Raji (cell line): ENCODE data around the gene BICDL2.

Experiments
- POLR2A ChIP-seq: IDR thresholded peaks from 2 replicates; pipeline ENCODE4 v1.6.1; 2011; ENCODE audit warnings: low read depth, low read length, control low read depth; ENCODE audit not compliant: insufficient read depth

Gene BICDL2

GRCh38 chr16:3027983-3028715 lies 8.6 kb downstream of the BICDL2 start:
- peak; percentile 58 for TF ChIP-seq POLR2A

DNA sequence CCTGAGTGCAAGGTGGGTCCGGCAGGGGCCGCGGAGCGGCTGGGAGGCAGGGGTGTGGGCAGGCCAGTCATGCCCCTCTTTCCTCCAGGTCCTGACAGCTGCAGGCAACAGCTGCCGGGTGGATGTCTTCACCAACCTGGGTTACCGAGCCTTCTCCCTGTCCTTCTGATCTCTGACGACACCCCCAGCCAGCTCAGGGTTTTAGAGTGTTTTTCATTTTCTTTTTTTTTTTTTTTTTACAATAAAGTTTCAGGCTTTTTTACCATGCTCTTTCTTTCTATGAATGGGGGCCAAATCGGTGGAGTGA lies 9.3 kb downstream of the BICDL2 start:
- no peak for TF ChIP-seq POLR2A

- TF ChIP-seq POLR2A, result no peak
Measured at GRCh38 chr16:3026609-3027488, 9.9 kb downstream of the BICDL2 start.

DNA sequence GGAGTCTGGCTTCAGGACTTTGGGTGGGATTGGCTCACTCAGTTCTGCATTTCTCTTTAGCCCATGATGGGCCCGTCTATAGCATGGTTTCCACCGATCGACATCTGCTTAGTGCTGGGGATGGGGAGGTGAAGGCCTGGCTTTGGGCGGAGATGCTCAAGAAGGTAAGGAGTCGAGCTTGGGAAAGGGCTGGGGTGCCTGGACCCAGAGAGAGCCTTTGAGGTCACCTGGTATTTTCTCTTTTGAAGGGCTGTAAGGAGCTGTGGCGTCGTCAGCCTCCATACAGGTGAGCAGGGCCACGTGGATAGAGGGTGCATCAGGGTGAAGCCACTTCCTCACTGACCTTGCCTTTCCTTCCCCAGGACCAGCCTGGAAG lies 10.8 kb downstream of the BICDL2 start:
- TF ChIP-seq POLR2A, result no peak

- no peak for TF ChIP-seq POLR2A
Measured at GRCh38 chr16:3025032-3026002, 11.4 kb downstream of the BICDL2 start.

GRCh38 chr16:3023669-3024478 lies 12.9 kb downstream of the BICDL2 start, which contains the start of the genes HCFC1R1 and THOC6:
Gene HCFC1R1 (minus strand): TSS chr16:3023942. CDS start chr16:3023941, 1 bp downstream.
Gene THOC6 (plus strand): TSS chr16:3024035. CDS start chr16:3024327, 292 bp downstream.
- TF ChIP-seq POLR2A, result peak; percentile 92

DNA sequence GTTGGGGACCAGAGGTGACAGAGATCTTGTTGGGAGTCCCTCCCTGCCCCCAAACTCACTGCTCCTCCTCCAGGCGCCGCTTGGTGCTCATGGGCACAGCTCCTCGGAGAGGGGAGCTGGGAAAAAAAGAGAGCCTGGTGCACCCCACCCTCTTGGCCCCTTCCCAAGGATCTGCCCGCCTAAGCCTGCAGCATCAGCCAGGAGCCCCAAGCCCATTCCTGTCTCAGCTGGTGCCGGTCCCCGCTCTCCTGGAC lies 13.4 kb downstream of the BICDL2 start:
- TF ChIP-seq POLR2A, result no peak

GRCh38 chr16:3022684-3023414 lies 13.9 kb downstream of the BICDL2 start:
- TF ChIP-seq POLR2A, result no peak

DNA sequence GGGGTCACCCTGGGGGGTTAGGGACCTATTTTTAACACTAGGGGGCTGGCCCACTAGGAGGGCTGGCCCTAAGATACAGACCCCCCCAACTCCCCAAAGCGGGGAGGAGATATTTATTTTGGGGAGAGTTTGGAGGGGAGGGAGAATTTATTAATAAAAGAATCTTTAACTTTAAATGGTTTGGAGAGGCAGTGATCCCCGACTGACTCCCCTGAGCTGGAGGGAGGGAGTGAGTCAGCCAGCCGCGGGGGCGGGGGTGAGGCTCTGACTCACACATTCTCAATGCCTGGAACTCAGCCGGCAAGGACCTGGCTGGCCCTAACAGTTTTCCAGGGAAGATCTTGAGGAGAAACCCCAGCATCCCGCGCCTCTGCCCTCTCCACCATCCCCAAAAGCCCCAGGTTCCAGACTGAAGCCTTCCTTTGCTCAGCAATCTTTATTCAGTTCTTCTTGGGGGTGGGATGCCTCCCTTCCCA lies 14.5 kb downstream of the BICDL2 start:
- TF ChIP-seq POLR2A, result 0 out of 2 replicates have a peak, but pooled peaks have one; percentile 15

GRCh38 chr16:3021449-3022207 lies 15.1 kb downstream of the BICDL2 start:
- TF ChIP-seq POLR2A, result no peak

- no peak for TF ChIP-seq POLR2A
Measured at GRCh38 chr16:3020604-3021448, 15.9 kb downstream of the BICDL2 start.

- peak; percentile 83 for TF ChIP-seq POLR2A
Measured at GRCh38 chr16:3020247-3020603, 16.5 kb downstream of the BICDL2 start, which contains the start of gene TNFRSF12A. Gene TNFRSF12A (plus strand): TSS chr16:3020368. CDS start chr16:3020398, 30 bp downstream.
